HG03060 (cell line): ENCODE results near the gene CACYBP.

Source experiments
- ATAC-seq: cut with Tn5 transposase; IDR thresholded peaks from one replicate; pipeline ENCODE4 v1.9.1; 2021; ENCODE audit warnings: low read depth, moderate number of reproducible peaks; ENCODE audit not compliant: unreplicated experiment

CACYBP gene, protein sequence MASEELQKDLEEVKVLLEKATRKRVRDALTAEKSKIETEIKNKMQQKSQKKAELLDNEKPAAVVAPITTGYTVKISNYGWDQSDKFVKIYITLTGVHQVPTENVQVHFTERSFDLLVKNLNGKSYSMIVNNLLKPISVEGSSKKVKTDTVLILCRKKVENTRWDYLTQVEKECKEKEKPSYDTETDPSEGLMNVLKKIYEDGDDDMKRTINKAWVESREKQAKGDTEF

DNA sequence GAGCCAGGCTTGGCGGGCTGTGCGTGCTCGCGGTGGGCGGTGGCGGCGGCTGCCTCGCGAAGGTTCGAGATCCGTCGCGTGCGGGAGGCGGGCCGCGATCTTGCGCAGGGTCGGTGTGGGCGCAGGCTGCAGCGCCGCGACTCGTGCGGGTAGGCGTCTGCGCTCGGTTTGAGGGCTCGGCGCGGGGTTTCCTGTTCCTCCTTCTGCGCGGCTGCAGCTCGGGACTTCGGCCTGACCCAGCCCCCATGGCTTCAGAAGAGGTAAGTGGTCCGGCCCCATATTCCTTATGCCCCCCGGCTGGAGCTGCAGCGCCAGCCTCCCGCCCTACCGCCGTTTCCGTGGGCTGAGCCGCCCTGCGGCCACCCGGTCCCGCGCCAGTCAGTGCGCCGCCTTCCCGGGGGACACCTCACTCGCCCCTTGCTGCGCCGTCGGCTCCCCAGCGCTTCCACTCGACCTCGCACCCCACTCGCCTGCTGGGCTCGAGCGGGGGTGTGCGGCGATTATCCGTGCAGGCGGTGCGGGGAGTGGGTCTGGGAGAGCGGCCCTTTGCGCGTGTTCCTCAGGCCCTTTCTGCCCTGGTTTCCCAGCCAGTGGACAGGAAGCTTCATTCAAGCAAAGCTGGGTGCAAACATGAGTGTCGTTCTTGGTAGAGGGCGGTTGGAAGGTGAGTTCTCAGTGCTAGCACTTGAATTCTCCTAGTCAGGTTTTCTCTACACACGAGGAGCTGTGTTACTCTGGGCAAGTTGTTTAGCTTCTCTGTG is at the start of gene CACYBP:
Gene CACYBP (plus strand): TSS at position 12 of the 761 bp plus-strand sequence. CDS start 234 bp downstream, at position 246.
- ATAC-seq, result no peak

DNA sequence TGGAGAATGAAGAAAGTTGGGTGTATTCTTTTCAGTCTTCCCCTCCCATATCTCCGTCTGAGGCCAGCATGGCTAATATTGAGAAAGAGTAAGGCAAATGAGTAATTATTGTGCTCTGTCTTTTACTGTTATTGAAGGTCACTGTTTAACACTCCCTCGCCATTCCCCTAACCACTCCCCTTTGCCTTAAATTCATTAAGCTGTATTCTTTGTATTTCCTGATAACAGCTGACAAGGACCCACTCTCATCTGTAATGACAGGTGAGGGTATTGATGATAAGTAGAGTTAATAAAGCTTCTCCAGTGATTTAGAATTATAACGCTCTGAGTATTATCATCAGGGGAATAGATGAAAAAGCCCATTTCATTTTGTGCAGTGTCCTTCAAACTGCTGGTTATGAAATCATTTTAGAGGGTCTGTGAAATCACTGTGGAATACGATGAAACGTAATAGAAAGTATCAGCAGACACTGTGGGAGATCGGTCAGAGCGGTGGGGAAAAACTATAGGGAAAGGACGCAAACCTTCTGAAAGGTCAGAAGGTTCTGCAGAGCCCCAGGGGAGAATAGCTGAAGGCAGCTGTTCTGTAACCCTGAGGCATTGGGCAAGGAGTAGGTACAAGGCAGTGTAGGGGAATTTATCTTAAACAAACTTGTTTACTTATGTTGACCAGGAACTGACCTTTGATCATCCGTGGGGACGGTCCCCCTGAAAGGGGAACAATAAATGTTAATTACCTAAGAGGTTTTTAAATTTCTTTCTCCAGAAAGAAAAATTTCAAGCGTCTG is 46.3 kb upstream of the CACYBP start:
- no peak for ATAC-seq

DNA sequence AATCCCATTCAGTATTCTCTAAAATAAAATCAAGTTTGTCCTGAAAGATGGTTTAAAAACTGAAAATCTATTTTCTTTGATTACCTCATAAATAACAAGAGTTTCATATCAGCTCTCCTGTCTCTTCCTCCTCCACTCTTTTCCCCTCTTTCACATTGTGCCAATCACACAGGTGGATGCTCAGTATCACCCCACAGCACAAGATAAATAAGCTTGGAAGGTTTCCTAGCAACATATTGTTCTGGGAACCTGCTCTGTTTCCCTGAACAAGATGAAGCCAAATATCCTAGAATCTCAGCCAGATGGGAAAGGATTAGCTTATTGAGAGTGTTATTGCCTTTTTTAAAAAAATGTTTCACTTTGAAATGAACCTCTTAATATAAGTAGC is 45.7 kb upstream of the CACYBP start:
- no peak for ATAC-seq

DNA sequence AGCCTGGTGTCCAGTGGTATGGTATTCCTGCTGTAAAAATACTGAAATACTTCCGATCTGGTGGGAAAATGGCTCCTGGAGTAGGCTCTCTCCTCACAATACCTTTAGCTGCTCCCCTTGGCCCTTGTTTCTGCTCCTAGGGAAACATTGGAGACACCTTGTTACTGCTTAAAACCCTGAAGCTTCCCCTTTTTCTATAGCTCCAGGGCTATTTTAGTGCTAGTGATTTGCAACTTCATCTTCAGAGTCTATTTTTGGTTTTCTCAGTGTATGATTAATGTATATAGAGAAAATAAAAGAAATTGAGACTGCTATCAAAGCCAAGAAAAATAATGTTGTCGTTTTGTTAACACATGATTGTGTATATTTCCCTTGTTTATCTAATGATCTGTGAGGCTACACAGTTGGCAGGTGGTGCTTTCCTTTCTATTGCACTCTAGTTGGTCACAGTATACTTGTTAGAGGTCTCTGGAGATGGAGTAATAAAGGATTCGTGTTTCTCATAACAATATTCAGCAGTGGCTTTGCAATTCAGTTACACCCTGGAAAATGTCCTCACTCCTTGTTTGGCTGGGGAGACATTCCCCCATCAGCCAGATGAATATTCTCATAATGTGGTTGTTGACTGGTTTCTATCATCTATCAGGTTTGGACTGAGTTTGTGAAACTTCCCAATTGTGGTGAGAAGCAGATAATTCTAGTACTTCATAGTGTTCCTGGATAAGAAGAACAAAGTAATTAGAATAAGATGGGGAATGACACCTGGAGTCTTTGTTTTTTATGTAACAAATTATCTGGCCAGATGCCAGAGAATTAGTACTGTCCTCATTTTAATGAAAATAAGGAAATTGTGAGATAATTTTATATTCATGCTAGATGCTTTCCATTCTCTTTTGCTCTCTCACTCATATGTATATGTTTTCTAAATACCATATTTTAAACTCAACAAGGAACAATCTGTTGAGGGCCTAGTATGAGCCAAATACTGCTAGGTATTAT is 44.8 kb upstream of the CACYBP start:
- no peak for ATAC-seq

DNA sequence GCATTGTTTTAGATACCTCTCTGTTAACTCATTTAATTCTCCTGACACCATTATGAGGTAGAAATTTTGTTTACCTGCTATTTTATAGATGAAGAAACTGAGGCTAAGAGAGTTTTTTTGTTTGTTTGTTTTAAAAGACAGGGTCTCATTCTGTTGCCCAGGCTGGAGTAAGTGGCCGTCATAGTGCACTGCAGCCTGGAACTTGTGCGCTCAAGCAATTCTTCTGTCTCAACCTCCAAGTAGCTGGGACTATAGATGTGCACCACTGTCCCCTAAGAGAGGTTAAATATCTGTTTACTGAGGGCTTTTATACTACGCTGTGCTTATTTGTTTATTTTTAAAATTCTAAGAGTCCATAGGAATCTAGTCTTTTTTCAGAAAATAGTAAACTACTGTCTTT is 43.7 kb upstream of the CACYBP start:
- ATAC-seq, result no peak

DNA sequence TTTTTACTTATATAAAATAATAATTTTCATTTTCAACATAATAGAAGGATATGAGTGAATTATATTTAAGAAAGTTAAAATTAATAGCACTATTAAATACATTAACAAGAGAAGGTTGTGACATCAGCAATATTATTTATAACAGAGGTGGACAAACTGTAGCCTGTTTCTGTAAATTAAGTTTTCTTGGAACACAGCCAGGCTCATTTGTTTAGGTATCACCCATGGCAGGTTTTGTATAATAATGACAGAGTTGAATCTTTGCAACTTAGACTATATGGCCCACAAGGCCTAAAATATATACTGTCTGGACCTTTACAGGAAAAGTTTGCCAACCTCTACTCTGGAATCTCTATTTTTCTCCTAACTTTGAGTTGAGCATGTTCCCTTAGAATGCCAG is 42.8 kb upstream of the CACYBP start:
- no peak for ATAC-seq

DNA sequence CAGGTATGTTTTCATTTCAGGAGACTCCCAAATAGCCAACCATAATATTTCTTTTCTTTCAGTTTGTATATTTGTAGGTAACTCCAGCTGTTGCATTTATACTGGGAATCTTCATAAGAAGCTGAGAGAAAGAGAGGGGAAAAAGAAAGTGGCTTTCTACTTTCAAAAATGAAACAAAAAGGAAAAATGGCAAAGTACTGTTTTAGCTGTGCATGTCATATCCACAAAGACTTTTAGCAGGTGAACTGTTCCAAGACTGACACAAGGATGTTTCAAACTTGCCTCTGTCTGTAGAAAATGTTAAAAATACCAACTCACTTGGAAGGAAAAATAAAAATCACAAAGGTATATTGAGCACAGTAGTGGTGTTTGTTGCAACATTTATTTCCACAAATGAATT is 41.9 kb upstream of the CACYBP start:
- no peak for ATAC-seq

DNA sequence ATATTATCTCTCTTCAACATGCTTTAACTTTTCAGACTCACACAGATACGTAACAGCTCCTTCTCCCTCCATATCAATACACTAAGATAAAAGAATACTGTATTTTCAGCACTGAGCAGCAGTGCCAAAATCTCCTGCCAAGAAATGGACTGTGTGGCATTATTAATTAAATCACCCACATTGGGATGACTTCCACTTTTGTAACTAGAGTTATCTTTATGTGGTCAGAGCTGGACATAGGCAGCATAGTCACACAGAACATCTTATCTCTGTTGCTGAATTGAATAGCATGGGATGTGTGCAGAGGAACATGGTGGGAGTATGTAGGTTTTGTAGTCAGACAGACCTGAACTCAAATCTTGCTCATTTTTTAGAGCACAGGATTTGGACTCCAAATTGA is 41.4 kb upstream of the CACYBP start:
- no peak for ATAC-seq

DNA sequence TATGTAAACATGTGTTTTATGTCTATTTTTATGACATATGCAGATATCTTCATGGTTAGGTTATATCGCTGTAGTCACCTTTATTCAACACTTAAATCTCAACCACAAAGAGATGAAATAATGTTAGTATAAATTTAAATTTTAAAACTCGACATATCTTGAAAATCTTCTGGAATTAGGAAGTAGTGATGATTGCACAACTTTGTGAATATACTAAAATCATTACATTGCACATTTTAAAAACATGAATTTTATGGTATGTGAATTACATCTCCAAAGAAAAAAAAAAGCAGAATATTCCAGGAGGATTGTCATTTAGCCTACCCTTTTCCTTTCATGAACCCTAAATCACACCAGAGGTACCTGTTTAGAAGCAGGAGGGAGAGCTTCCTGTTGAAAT is 39.4 kb upstream of the CACYBP start:
- ATAC-seq, result no peak

DNA sequence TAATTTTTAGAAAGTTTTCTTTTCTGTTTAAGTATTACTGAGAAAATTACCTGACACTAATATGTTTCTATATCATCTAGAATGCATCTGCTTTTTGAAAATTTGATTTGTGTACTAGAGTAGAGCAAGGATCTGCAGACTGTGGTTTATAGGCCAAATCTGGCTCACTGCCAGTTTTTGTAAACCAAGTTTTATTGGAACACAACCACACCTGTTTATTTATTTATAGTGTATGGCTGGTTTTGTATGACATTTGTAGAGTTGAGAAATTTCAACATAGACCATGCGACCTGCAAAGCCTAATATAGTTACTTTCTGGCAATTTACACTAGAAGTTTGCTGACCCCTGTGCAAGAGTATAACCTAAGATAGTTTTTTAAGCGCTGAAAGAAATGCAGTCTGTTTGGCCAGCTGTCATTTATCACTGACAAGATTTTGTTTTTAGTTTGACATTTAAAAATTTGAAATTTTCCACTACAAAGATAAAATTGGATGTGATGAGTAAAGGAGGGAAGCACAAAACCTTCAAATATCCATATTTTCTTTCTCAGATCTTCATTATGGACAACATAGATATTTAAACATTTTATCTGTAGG is 36.1 kb upstream of the CACYBP start:
- ATAC-seq, result no peak

DNA sequence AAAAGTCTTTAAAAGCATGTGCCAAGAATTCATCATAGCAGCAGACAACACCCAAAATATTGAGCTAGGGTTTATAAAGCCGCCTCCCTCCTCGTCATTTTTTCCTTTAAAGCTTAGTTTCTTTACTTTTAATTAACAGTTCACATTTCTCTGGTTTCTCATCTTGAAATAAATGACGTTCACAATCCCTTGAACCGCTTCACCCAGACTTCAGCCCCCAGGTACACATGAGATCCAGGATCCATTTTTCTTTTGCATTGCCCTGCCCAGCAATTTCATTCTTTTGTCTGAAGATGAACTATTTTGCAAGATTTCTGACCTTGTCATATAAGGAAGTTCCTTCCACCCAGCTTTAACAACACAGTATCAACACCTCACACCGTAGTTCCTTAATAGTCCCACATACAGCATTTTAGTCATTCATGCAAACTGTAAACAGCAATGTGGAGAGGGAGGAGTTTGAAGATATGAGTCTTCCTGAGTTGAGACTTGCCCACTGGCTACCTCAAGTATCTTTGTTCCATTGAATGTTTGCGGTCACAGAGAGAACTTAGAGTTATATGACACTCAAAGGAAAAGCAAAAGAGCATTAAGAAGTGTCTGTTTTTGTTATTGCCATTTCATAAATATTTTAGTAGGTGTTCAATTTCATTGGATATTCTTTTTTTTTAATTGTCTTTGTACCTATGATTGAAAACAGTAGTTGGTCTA is 35.3 kb upstream of the CACYBP start:
- no peak for ATAC-seq

DNA sequence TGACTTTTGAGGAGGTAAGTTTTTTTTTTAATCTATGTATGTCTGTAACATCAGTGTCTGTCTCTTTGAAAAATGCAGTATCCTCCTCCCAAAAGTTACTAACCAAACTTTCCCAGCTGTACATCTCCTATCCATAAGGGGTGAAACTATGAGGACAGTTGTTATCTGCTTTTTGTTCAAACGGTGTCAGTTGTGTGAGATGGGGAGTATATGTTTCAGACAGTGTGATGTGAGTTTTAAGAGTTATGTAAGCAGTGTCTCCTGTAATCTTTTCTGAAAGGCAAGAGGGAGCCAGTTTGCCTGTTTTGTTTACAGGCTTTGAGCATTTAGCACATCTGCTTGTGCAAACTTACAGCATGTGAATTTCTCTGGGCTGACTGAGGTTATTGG is 34.8 kb upstream of the CACYBP start:
- ATAC-seq, result no peak

DNA sequence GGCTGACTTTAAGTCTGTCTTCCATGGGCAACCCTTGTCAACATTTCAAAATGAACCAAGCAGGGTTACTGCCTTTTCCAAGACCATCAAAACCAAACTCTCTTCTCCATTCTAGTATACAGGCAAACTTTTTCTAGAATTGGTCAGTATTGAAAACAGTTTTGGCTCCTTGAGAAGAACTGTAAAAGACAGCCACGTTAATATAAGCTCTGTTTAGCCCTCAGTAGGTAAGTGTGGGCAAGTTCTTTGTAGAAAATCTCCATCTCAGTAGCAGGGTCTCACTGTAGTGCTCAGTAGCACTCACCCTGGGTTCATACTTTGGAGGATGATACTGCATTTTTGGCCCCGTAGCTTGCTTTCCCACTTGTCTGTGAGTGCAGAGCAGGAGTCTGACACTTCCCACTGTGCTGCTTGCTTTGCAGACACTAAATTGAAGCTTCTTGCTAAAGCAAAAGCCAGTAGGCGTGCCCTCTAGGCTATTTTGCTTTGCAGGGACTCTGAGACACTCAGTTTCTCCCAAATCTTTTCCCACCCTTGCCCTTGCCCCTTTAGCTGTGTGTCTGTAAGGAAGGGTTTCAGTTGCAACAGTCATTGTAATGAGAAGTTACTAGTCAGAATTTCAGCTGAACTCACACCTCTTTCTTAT is 34.3 kb upstream of the CACYBP start:
- no peak for ATAC-seq

DNA sequence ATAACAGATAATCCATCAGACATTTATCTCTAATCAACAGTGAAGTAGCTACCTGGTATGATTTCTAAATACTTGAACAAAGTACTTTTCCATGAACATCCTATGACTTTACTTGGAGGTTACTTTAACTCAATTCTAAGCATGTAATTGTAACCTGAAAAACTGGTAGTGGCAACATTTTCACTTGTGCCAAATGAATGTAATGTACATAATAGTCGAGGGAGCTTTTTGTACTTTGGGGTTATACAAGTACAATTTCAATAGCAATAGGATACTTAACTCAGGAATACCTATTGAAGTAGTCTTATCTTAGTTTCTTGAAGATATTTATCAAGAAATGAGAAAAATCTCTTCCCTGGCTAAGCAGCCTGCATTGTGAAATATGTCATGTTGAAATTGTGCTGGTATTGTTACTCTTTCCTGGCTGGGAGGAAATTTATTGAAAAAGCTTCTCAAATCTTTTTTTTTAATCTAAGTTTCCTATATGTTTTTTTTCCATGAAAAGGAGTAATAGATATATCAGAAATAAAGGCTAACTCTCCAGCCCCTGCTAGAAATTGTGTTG is 33.7 kb upstream of the CACYBP start:
- ATAC-seq, result no peak

DNA sequence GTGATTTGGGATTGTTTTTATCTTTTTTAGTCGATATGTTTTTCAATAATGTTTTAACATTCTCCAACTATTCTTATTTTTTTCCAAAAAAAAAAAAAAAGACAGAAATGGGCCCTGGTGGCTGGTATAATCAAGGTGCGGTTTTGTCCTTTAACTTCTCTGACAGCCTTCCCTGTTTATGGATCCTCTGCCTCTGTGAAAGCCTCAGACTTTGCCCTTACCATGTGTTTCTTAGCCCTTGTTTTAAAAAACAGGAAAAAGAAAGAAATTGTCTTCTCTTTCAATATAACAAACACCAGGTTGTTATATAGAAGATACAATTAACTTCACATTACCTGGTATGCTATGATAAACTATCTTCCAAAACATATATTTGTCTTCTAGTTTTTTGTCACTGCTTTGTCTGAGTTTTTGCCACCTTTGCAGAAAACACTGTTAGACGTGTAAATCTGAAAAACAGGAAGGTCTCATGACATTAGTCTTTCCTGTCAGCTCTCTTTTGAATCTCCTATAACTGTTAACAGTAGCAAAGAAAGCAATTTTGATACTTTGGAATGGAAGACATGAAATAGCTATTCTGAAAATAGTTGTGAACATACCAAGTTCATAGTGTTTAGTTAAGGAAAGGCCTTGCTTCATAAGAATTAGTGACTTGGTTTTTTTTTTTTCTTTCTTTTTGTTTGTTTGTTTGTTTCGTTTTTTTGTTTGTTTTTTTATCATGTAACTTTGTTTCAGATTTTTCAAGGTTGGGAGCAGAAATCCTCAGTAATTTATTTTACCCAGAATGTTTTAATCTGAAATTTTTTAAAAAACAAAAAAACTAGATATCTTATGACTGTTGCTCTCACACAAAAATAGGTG is 31.7 kb upstream of the CACYBP start:
- ATAC-seq, result no peak

DNA sequence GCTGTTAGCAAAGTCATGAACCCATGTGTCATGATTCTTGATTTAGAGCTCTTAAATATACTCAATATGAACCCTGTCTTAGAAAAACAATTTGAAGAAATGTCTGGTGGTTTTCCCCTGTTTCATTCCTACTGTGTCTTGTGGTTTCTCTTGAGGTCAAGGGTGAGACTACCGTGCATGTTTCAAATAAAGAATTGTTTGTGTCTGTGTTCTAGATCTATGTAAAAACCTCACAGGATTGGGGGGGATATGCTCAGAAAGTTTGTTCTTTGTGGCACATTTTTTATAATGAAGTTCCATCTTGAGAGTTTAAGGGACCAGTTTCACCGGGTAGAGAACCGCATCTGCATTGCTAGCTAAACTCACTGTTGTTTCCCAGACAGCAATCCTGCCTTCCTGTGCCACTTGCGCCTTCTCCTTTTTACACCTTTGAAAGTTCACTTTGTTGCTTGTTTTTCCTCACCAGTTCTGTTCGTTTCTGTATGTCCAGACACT is 30.9 kb upstream of the CACYBP start:
- ATAC-seq, result peak; percentile 81

DNA sequence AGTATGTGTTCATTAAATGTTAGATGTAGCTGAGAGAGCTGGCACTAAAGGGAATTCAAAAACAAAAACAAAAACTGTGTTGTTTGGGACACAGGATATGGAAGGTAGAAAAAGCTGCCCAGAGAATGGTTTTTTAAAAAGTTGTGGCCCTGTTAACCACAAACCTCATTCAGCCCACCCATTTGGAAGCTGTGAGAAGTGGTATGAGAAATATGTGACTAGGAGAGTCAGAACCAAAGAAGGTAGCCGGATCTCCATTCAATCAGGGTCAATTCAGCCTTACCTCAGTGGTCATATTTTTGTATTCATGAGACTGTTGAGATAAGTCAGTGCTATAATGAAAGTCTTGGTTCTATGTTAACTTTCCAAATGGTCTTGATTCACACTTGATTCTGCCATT is 29.8 kb upstream of the CACYBP start:
- no peak for ATAC-seq
